Left lung (tissue), 10 donors: ENCODE results near the gene CNTN5. TPM values are rescaled to one million over a fixed set of nuclear protein-coding genes. Genes with fewer than 3 reads are reported as not detected.

ENCODE experiments used
- ATAC-seq: fragments of 200-7000 bp; cut with Tn5 transposase; one replicate; pipeline ENCODE4 v1.9.1; 2020; ENCODE audit warnings: moderate library complexity
- DNase-seq, 4 donors: peaks; one replicate each; pipeline ENCODE4 v3.0.0-alpha.2; 2013 to 2020
- H3K27ac ChIP-seq, 2 donors: fragments of 200-600 bp; sonication (generic) in 1 of 2; one replicate each; pipeline versions ENCODE4 v1.5.0 to v1.8.0; 2020 to 2021
- H3K27me3 ChIP-seq, 2 donors: fragments of 200-600 bp; sonication (generic) in 1 of 2; one replicate each; pipeline versions ENCODE4 v1.5.0 to v1.8.0; 2020 to 2021
- H3K36me3 ChIP-seq, 2 donors: fragments of 200-600 bp; sonication (generic) in 1 of 2; one replicate each; pipeline versions ENCODE4 v1.5.0 to v1.8.0; 2020 to 2021
- H3K4me1 ChIP-seq, 2 donors: fragments of 200-600 bp; one replicate each; pipeline ENCODE4 v1.8.0; 2021
- H3K4me3 ChIP-seq, 2 donors: fragments of 200-600 bp; sonication (generic) in 1 of 2; one replicate each; pipeline versions ENCODE4 v1.5.0 to v1.8.0; 2020 to 2021; ENCODE audit warnings: mild to moderate bottlenecking in 1 of 2
- H3K9me3 ChIP-seq, 2 donors: fragments of 200-600 bp; sonication (generic) in 1 of 2; one replicate each; pipeline versions ENCODE4 v1.5.0 to v1.8.0; 2020 to 2021
- CTCF ChIP-seq, 2 donors: fragments of 200-600 bp; sonication (generic) in 1 of 2; IDR thresholded peaks; one replicate each; pipeline versions ENCODE4 v1.5.0 to v1.8.0; 2021; ENCODE audit warnings: antibody characterized with exemption in 2 of 2
- intact Hi-C, 2 donors: fragments of 100-400 bp; cut with DNase I; formaldehyde crosslinking; loops; one replicate each; pipeline versions ENCODE4 v1.11.2 to v1.14.2; 2022
- polyA plus RNA-seq, 6 donors: library from polyadenylated mRNA; unstranded; fragments of 120-200 nt; gene quantifications; one replicate each; pipeline ENCODE4 v1.2.1, GENCODE V29; 2013; ENCODE audit not compliant: insufficient read length in 6 of 6
- total RNA-seq, 2 donors: library from RNA; stranded (reverse); fragmentation: NEBNext Ultra II Directional; extraction: Animal tissue kit (Norgen Biotek cat#: 25700); gene quantifications; one replicate each; pipeline ENCODE4 v1.2.1, GENCODE V29; 2021
- donor health status: DM: no; HTN: yes; CAD: no.
- donor health status: DM: no; HTN: no; CAD: no.

The CNTN5 gene
- total and polyA plus RNA-seq, 8 donors, result 0.08 to 0.34 (median 0.24) TPM; not detected in 1

DNA sequence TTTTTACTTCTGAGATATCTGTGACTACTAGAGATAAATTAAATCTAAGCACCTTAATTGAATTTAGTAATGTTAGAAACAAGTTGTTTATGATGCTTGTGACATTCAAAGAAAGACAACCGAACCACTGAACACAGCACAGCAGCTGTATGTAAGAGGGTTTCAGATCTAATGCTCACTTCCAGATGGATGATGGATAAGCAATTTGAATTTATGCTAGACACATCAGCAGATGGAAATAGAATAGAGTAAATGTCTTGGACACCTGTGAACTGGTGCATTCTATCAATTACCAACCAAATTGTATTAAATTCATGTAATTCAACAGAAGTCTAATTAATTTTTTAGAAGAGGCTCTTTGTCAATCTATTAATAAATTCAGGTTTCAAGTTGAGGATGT, 306.3 kb downstream of the CNTN5 start:
- Histone ChIP-seq H3K4me3 (no peak overlapping the region), H3K27ac (no peak overlapping the region)

GRCh38 chr11:99327527-99327926, 306.8 kb downstream of the CNTN5 start:
- intact Hi-C loops, result no loop called here
- ATAC-seq, result no peak
- TF ChIP-seq CTCF (IDR thresholded peaks at IDR 0.05), result no peak
- H3K9me3 ChIP-seq, result no peaks in the 10 kb centered on the region
- H3K4me1 ChIP-seq, result no peaks in the 10 kb centered on the region
- no peak overlapping the region for H3K4me3 ChIP-seq
- no peaks in the 10 kb centered on the region for H3K36me3 ChIP-seq
- DNase-seq, result no peak
- no peaks in the 10 kb centered on the region for H3K27me3 ChIP-seq
- H3K27ac ChIP-seq, result no peak overlapping the region

More for the DNA sequence above, 306.3 kb downstream of the CNTN5 start:
- Histone ChIP-seq H3K36me3 (no peaks in the 10 kb centered on the region), H3K4me1 (no peaks in the 10 kb centered on the region), H3K9me3 (no peaks in the 10 kb centered on the region), H3K27me3 (no peaks in the 10 kb centered on the region)
- DNase-seq, result no peak
- TF ChIP-seq CTCF (IDR thresholded peaks at IDR 0.05), result no peak
- intact Hi-C loops, result no loop called here
- ATAC-seq, result no peak

DNA sequence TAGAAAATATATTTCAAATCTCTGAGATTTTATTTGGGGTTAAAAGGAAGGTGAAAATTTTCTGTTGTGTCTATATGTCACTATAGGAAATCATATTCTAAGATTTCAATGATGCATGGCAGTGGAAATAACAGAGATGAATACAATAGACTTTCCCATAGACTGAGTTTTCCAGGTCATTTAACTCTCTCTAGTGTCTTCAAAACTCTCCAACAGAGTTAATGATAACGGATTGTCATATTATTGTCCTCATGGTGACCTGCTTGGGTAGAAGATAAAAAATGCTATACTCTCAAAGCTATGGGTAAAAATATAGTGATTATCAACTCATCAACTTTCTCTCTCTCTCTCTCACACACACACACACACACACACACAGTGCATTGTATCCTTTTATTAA, 312.9 kb downstream of the CNTN5 start:
- H3K27me3 ChIP-seq, result no peaks in the 10 kb centered on the region
- no peaks in the 10 kb centered on the region for H3K36me3 ChIP-seq
- no peak for TF ChIP-seq CTCF (IDR thresholded peaks at IDR 0.05)
- H3K4me3 ChIP-seq, result no peak overlapping the region
- DNase-seq, result no peak
- ATAC-seq, result no peak
- no peak overlapping the region for H3K27ac ChIP-seq
- no peaks in the 10 kb centered on the region for H3K9me3 ChIP-seq
- H3K4me1 ChIP-seq, result no peaks in the 10 kb centered on the region
- intact Hi-C loops, result no loop called here

DNA sequence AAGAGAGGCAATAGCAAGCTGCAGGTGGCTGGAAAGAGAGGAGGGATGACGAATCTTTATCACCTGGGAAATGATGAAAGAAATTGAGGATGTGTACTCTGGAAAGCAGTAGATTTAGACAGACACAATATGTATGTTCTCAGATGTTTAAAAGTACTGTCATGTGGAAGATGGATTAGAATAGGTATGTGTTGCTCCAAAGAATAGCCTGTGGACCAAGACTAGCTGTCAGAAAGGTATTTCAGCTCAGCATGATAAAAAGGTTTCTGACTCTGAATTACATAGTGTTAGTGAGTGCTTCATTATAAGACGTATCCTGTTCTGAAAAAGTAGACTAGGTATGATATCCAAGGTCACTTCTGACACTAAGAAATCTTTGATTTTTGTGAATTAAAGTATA, 322.4 kb downstream of the CNTN5 start:
- Histone ChIP-seq H3K9me3 (peaks cover 0 to 2% of the 10 kb centered on the region in 2 donors), H3K36me3 (no peaks in the 10 kb centered on the region), H3K27me3 (no peaks in the 10 kb centered on the region), H3K4me3 (no peak overlapping the region), H3K27ac (no peak overlapping the region), H3K4me1 (no peaks in the 10 kb centered on the region)
- no peak for DNase-seq
- ATAC-seq, result no peak
- no peak for TF ChIP-seq CTCF (IDR thresholded peaks at IDR 0.05)
- intact Hi-C loops, result no loop called here

DNA sequence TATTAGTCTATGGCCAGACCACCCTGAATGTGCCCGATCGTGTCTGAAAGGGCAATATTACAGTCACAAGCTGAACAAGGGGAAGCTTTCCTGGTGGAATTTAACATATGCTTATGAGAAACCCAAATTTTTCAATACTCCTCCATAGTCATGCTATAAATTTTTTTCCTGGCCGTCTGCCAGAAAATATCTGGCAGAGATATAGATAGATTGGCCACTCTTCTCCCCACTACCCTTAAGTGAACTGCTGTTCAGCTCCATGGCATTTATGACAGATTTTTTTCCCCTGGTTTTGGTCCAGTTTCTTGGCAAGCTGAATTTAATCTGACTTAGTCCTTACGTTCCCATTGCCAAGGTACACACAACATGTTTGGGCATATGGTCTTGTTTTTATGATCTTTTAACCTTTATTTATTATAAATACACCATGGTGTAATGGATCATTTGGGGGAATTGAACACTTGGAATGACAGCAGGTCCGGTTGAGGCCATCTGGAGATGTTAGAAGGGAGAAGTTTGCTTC, 328.5 kb downstream of the CNTN5 start:
- Histone ChIP-seq H3K4me3 (no peak overlapping the region), H3K9me3 (no peaks in the 10 kb centered on the region), H3K4me1 (no peaks in the 10 kb centered on the region), H3K27ac (no peak overlapping the region), H3K36me3 (no peaks in the 10 kb centered on the region), H3K27me3 (no peaks in the 10 kb centered on the region)
- intact Hi-C loops, result no loop called here
- ATAC-seq, result no peak
- TF ChIP-seq CTCF (IDR thresholded peaks at IDR 0.05), result no peak
- DNase-seq, result no peak
